AG04450 (cell line): ENCODE data around the gene NAT8L. TPM values are rescaled to one million over a fixed set of nuclear protein-coding genes. Genes with fewer than 3 reads are reported as not detected.

ENCODE experiments used
- CTCF ChIA-PET: fragments of 300-600, 350-600 bp; formaldehyde crosslinking; extraction: SDS; loops from one replicate; lab custom pipeline; 2022; ENCODE audit warnings: antibody characterized with exemption, inconsistent platforms; lab: Charles Lee
- POLR2A ChIA-PET: fragments of 350-600 bp; formaldehyde crosslinking; extraction: SDS; loops from one replicate; lab custom pipeline; 2021; ENCODE audit warnings: antibody characterized with exemption, inconsistent platforms; lab: Yijun Ruan, JAX
- DNase-seq: peaks from one replicate; pipeline ENCODE4 v3.0.0-alpha.2; 2011; ENCODE audit warnings: low read depth, low spot score
- H3K27ac ChIP-seq: one replicate; pipeline ENCODE4 v1.5.1; 2012; ENCODE audit warnings: low read depth, low read length, control low read depth
- H3K27me3 ChIP-seq: one replicate; pipeline ENCODE4 v1.6.0; 2012; ENCODE audit warnings: low read length; ENCODE audit not compliant: control insufficient read depth, insufficient read depth
- H3K4me3 ChIP-seq: 2 replicates; pipeline ENCODE4 v1.5.1; 2011; ENCODE audit warnings: mild to moderate bottlenecking, low read depth, low read length, control low read depth
- H3K9me3 ChIP-seq: 2 replicates; pipeline ENCODE4 v1.5.1; 2012; ENCODE audit warnings: low read length; ENCODE audit not compliant: control insufficient read depth, insufficient read depth
- CTCF ChIP-seq: IDR thresholded peaks from 2 replicates; pipeline ENCODE4 v1.5.1; 2011; ENCODE audit warnings: low read depth, low read length, control low read depth, inconsistent platforms
- polyA plus RNA-seq: library from polyadenylated mRNA; depleted of rRNA; stranded (reverse); fragments of >200 nt; gene quantifications from 2 replicates; pipeline ENCODE4 v1.2.3, GENCODE V29; 2011

The NAT8L gene
- polyA plus RNA-seq, 1 experiment = not detected

- no peak for DNase-seq
- Histone ChIP-seq H3K27ac (no peak overlapping the region), H3K9me3 (peaks cover 20% of the 10 kb centered on the region), H3K27me3 (peaks cover 25% of the 10 kb centered on the region), H3K4me3 (no peak overlapping the region)
- POLR2A ChIA-PET = no interaction called here
- CTCF ChIA-PET = no interaction called here
- no peak for TF ChIP-seq CTCF
Observed at GRCh38 chr4:2043396-2044118, 15.6 kb upstream of the NAT8L start.

- POLR2A ChIA-PET = interaction anchor here (0.6 kb wide), 1 partner anchor 179 kb away, joined by 3 read pairs; no protein-coding TSS in a partner anchor
- Histone ChIP-seq H3K4me3 (no peak overlapping the region), H3K27ac (no peak overlapping the region), H3K9me3 (peaks cover 20% of the 10 kb centered on the region), H3K27me3 (peaks cover 21% of the 10 kb centered on the region)
- TF ChIP-seq CTCF = no peak
- DNase-seq = no peak
- CTCF ChIA-PET = no interaction called here
Observed at GRCh38 chr4:2044119-2044485, 15.0 kb upstream of the NAT8L start.

- TF ChIP-seq CTCF = no peak
- no peak for DNase-seq
- peaks cover 22% of the 10 kb centered on the region for H3K27me3 ChIP-seq
- H3K9me3 ChIP-seq = peaks cover 20% of the 10 kb centered on the region
- no peak overlapping the region for H3K4me3 ChIP-seq
- CTCF ChIA-PET = no interaction called here
- POLR2A ChIA-PET = interaction anchor here (0.6 kb wide), 1 partner anchor 178 kb away, joined by 3 read pairs; no protein-coding TSS in a partner anchor
- no peak overlapping the region for H3K27ac ChIP-seq
Observed at GRCh38 chr4:2044542-2045517, 14.3 kb upstream of the NAT8L start.

- DNase-seq = no peak
Observed at GRCh38 chr4:2045518-2045951, 13.6 kb upstream of the NAT8L start.

More at GRCh38 chr4:2045518-2045951, 13.6 kb upstream of the NAT8L start:
- no peak for TF ChIP-seq CTCF
- no peak overlapping the region for H3K4me3 ChIP-seq
- peaks cover 20% of the 10 kb centered on the region for H3K9me3 ChIP-seq
- peaks cover 18% of the 10 kb centered on the region for H3K27me3 ChIP-seq
- POLR2A ChIA-PET = no interaction called here
- no peak overlapping the region for H3K27ac ChIP-seq
- CTCF ChIA-PET = interaction anchor here (0.6 kb wide), 1 partner anchor 34 kb away, joined by 5 read pairs; no protein-coding TSS in a partner anchor
